ENCODE results near the gene KRTAP5-5.

- TF ChIP-seq CTCF (IDR thresholded peaks at IDR 0.05; ENCODE audit: low read length) (no peak), EZH2 (IDR thresholded peaks at IDR 0.05; ENCODE audit: borderline replicate concordance, low read length) (no peak)
Measured at GRCh38 chr11:1665313-1665712, 35.7 kb downstream of the KRTAP5-5 start.

Data from OCI-LY1 (cell line).